ENCODE measurements around the gene ZNF791.
"Not testable (repeated sequence)": the region's sequence is repeated elsewhere in the genome, so short reads cannot be mapped to it uniquely, and the experiment has no call there.

Gene ZNF791

GRCh38 chr19:12610540-12611360, at the start of gene ZNF791, which contains the start of gene ZNF490:
Gene ZNF791, plus strand, starts transcription at chr19:12610920. Its CDS starts 160 bp downstream, at chr19:12611080.
Gene ZNF490, minus strand, starts transcription at chr19:12610813. Its CDS starts 133 bp downstream, at chr19:12610680.
- peak; percentile 73 for DNase-seq (ENCODE audit: low read depth, low spot score)
- POLR2A ChIA-PET: interaction anchor here (0.6 to 1.2 kb wide), 5 partner anchors 10 to 268 kb away, joined by 3 to 5 read pairs (median 4); a partner anchor contains a TSS
- peak within 1 kb of the TSS; percentile 100 for H3K4me3 ChIP-seq (ENCODE audit: low read depth, low read length)
- TF ChIP-seq CTCF (IDR thresholded peaks at IDR 0.05; ENCODE audit: insufficient read depth, low read length, missing control alignments): no peak
- CTCF ChIA-PET: interaction anchor here (1.3 to 2.1 kb wide), 4 partner anchors 31 to 62 kb away, joined by 4 to 12 read pairs (median 6); no protein-coding TSS in a partner anchor

GRCh38 chr19:12564016-12564664, 46.6 kb upstream of the ZNF791 start:
- ChIA-PET CTCF (interaction anchor here (0.6 to 13.7 kb wide), 27 partner anchors 9 to 504 kb away, joined by 3 to 224 read pairs (median 5); partner anchors contain the start of genes MAN2B1, WDR83, ZNF490 and ZNF564), POLR2A (interaction anchor here (1.2 kb wide), 1 partner anchor 105 kb away, joined by 4 read pairs; a partner anchor contains a TSS)
- TF ChIP-seq CTCF (IDR thresholded peaks at IDR 0.05; ENCODE audit: insufficient read depth, low read length, missing control alignments): peak; percentile 97
- no peak overlapping the region for H3K4me3 ChIP-seq (ENCODE audit: low read depth, low read length)
- DNase-seq (ENCODE audit: low read depth, low spot score): peak; percentile 76

GRCh38 chr19:12566380-12566779, 44.3 kb upstream of the ZNF791 start:
- H3K4me3 ChIP-seq (ENCODE audit: low read depth, low read length); DNase-seq (ENCODE audit: low read depth, low spot score): not testable (repeated sequence)
- ChIA-PET POLR2A (interaction anchor here (0.6 kb wide), 1 partner anchor 103 kb away, joined by 5 read pairs; a partner anchor contains a TSS), CTCF (interaction anchor here (13.7 kb wide), 1 partner anchor 109 kb away, joined by 224 read pairs; no protein-coding TSS in a partner anchor)

GRCh38 chr19:12567951-12568350, 42.8 kb upstream of the ZNF791 start:
- H3K4me3 ChIP-seq (ENCODE audit: low read depth, low read length): no peak overlapping the region
- DNase-seq (ENCODE audit: low read depth, low spot score): no peak
- ChIA-PET CTCF (interaction anchor here (0.7 to 13.7 kb wide), 5 partner anchors 9 to 280 kb away, joined by 3 to 224 read pairs (median 3); partner anchors contain the start of genes ZNF490 and ZNF791), POLR2A (no interaction called here)
- TF ChIP-seq CTCF (IDR thresholded peaks at IDR 0.05; ENCODE audit: insufficient read depth, low read length, missing control alignments): no peak

GRCh38 chr19:12574036-12574435, 36.7 kb upstream of the ZNF791 start:
- POLR2A ChIA-PET: no interaction called here
- no peak overlapping the region for H3K4me3 ChIP-seq (ENCODE audit: low read depth, low read length)
- TF ChIP-seq CTCF (IDR thresholded peaks at IDR 0.05; ENCODE audit: insufficient read depth, low read length, missing control alignments): no peak
- CTCF ChIA-PET: interaction anchor here (1.1 to 3.5 kb wide), 2 partner anchors 10 to 95 kb away, joined by 3 to 21 read pairs; a partner anchor contains a TSS
- no peak for DNase-seq (ENCODE audit: low read depth, low spot score)

GRCh38 chr19:12578641-12579040, 32.1 kb upstream of the ZNF791 start:
- no peak overlapping the region for H3K4me3 ChIP-seq (ENCODE audit: low read depth, low read length)
- ChIA-PET CTCF (no interaction called here), POLR2A (no interaction called here)
- no peak for DNase-seq (ENCODE audit: low read depth, low spot score)
- no peak for TF ChIP-seq CTCF (IDR thresholded peaks at IDR 0.05; ENCODE audit: insufficient read depth, low read length, missing control alignments)
